Activated CD4-positive, alpha-beta T cell treated with anti-CD3 and anti-CD28 coated beads for 24 hours (primary cell): ENCODE measurements around the gene CLDN2.
"Not testable (repeated sequence)": the region's sequence is repeated elsewhere in the genome, so short reads cannot be mapped to it uniquely, and the experiment has no call there.

ENCODE experiments used
- DNase-seq, 2 donors: peaks; one replicate each; pipeline ENCODE4 v3.0.0-alpha.2; 2020; ENCODE audit warnings: low read depth in 2 of 2

CLDN2 gene

DNA sequence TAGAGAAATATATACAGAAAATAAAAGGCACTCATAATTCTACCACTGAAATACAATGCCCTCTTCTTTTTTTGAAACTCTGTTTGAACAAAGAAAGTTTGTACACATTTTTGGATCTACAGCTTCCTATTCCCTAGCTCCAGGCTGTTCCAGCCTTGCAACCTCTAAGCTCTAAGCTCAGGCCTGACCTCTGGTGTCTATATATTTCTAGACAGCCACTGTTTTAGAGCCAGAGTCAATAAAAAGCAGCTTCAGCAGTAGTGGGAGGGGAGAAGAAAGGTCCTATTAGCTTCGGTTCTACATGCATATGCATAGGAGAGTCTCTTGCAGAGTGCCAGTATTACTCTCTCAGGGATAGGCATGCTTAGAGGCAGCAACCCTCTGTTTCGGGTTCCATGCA, 39.7 kb downstream of the CLDN2 start:
- no peak for DNase-seq

DNA sequence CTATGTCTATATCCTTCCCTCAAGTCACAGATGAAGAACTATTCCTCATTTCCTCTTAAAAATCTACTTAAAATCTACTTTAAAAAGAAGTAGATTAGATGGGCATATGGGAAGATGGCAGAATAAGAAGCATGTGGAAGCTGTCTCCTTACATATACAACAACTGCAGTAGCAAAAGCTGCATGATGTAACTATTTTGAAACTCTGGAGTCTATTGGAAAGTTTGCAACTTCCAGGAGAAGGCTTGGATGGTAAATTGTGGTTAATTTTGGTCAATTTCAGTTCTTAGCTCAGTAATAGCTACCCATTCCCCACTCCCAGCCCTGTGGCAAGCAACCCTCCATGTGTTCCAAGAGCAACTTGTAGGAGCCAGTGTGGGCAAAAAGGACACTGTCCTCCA, 42.9 kb downstream of the CLDN2 start:
- DNase-seq, result no peak

DNA sequence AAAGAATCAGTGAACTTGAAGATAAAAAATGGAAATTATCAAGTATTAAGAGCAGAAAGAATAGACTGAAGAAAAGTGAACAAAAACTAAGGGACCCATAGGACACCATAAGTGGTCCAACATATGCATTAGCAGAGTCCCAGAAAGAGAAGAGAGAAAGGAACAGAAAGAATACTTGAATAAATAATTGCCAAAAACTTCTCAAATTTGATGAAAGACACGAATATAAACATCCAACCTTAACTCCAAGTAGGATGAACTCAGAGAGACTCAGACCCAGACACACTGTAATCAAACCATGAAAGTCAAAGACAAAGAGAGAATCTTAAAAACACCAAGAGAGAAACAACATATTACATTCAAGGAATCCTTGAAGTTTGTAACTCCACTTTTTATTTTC, 44.1 kb downstream of the CLDN2 start:
- no peak for DNase-seq

DNA sequence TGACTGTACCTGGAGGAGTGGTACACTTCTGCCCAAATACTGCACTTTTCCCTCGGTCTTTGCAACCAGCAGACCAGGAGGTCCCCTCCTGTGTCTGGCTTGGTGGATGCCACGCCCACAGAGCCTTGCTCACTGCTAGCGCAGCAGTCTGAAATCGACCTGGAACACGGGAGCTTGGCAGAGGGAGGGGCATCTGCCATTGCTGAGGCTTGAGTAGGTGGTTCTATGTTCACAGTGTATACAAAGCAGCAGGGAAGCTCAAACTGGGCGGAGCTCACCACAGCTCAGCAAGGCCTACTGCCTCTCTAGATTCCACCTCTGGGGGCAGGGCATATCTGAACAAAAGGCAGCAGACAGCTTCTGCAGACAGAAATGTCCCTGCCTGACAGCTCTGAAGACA, 46.3 kb downstream of the CLDN2 start:
- not testable (repeated sequence) for DNase-seq

DNA sequence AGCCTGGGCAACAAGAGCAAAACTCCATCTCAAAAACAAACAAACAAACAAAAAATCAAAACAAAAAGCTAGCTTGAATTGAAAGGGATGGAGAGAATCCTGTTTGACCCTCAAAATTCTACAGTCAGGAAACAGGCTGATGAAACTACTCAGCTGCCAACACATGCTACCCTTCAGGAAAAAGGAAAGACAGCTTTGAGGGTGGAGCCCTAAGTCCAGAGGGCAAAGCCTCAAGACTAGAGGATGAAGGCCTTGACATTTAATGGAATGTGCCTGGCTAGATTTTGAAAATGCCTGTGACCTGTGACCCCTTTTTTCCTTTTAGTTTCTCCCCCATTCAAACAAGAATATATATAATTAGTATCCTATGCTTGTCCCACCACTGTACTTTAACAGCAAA, 52.7 kb downstream of the CLDN2 start:
- DNase-seq, result no peak

DNA sequence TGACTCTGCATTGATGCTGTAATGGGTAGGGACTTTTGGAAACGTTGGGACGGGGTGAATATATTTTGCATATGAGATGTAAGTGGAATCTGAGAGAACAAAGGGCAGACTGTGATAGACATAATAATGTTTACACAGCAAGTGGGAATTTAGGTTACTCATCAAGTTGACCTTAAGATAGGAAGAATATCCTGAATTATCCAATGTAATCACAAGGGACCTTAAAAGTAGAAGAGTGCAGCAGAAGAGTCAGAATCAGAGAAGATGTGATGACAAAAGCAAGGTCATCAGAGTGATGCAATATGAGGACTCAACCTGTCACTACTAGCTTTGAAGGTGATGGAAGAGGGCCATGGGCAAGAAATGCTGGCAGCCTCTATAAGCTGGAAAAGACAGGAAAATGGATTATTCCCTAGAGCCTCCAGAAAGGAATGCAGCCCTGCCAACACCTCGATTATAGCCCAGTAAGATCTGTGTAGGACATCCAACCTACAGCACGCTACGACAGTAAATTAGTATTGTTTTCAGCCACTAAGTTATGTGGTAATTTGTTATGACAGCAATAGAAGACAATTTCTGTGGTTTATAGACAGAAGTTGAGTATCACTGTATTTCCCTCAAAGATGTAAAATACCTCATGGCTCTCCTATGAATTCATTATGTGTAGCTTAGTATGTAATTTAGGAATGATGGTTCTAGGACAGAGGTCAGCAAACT, 53.4 kb downstream of the CLDN2 start:
- no peak for DNase-seq

DNA sequence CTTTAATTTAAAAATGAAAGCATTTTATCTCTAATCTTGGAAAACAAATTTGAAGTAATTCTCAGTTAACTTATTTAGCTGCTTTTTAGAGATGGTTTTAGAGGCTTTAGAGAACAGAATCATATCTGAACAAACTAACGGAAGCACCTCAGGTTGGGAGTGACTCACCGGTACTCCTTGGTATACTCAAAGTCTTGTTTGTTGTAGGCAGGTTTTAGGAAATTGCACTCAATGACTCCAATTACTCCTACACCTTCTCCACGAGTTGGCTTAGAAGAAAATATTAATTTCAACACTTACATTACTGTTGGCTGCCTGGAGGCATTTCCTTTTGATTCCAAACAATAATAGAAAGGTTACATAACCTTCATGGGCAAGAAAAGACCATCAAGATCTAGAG, 56.2 kb downstream of the CLDN2 start:
- DNase-seq, result no peak
